PC-3 (cell line): Measurements from ENCODE around the gene GADD45B. TPM values are rescaled to one million over a fixed set of nuclear protein-coding genes. Genes with fewer than 3 reads are reported as not detected.

Source experiments
- ATAC-seq: fragments of 200-7000 bp; cut with Tn5 transposase; 2 replicates; pipeline ENCODE4 v1.9.1; 2020; ENCODE audit warnings: mild to moderate bottlenecking, moderate library complexity
- BruUV-seq: library from RNA; stranded (reverse); fragments of 400-500 nt; replicated peaks from 2 replicates; lab custom pipeline; 2021; lab: Mats Ljungman, UMichigan
- CTCF ChIA-PET: fragments of 300-600 bp; sonication (Branson Sonifier 250); formaldehyde crosslinking; loops from one replicate; lab custom pipeline; 2022; ENCODE audit warnings: antibody characterized with exemption; lab: Charles Lee
- POLR2A ChIA-PET: fragments of 300-600 bp; sonication (Branson Sonifier 250); formaldehyde crosslinking; loops from one replicate; lab custom pipeline; 2022; ENCODE audit warnings: antibody characterized with exemption; ENCODE audit not compliant: unreplicated experiment; lab: Charles Lee
- DNase-seq: peaks from one replicate; pipeline ENCODE4 v3.0.0-alpha.2; 2015
- H2AFZ ChIP-seq: fragments of 300-600 bp; sonication (generic); 2 replicates; pipeline ENCODE4 v1.6.0; 2016; ENCODE audit warnings: antibody characterized with exemption, low read length
- H3F3A ChIP-seq: fragments of 300-600 bp; sonication (generic); one replicate; pipeline ENCODE4 v1.6.0; 2017; ENCODE audit warnings: antibody characterized with exemption, low read length, control low read depth, mild to moderate bottlenecking; ENCODE audit not compliant: unreplicated experiment
- H3K27ac ChIP-seq: fragments of 300-600 bp; sonication (generic); 2 replicates; pipeline ENCODE4 v1.5.1; 2016; ENCODE audit warnings: mild to moderate bottlenecking, low read length
- H3K27me3 ChIP-seq: fragments of 300-600 bp; sonication (generic); 2 replicates; pipeline ENCODE4 v1.6.1; 2016; ENCODE audit warnings: low read length, mixed read lengths
- H3K36me3 ChIP-seq: fragments of 300-600 bp; sonication (generic); 2 replicates; pipeline ENCODE4 v1.6.1; 2016; ENCODE audit warnings: low read depth, mixed run types, low read length, mixed read lengths
- H3K4me1 ChIP-seq: fragments of 300-600 bp; sonication (generic); 2 replicates; pipeline ENCODE4 v1.5.1; 2016; ENCODE audit warnings: low read length; ENCODE audit not compliant: insufficient read depth
- H3K4me2 ChIP-seq: fragments of 300-600 bp; sonication (generic); 2 replicates; pipeline ENCODE4 v1.6.0; 2016; ENCODE audit warnings: low read length
- H3K4me3 ChIP-seq: fragments of 300-600 bp; sonication (generic); 2 replicates; pipeline ENCODE4 v1.5.1; 2016; ENCODE audit warnings: mild to moderate bottlenecking, low read length, mixed read lengths
- H3K79me2 ChIP-seq: fragments of 300-600 bp; sonication (generic); 2 replicates; pipeline ENCODE4 v1.6.1; 2017; ENCODE audit warnings: low read length, mixed read lengths
- H3K9ac ChIP-seq: fragments of 300-600 bp; sonication (generic); 2 replicates; pipeline ENCODE4 v1.6.0; 2016; ENCODE audit warnings: mild to moderate bottlenecking, low read length
- H3K9me2 ChIP-seq: fragments of 300-600 bp; sonication (generic); replicated peaks from 2 replicates; pipeline ENCODE4 v1.6.1; 2016; ENCODE audit warnings: mixed run types, low read length, mixed read lengths
- H3K9me3 ChIP-seq: fragments of 300-600 bp; sonication (generic); 2 replicates; pipeline ENCODE4 v1.6.1; 2016; ENCODE audit warnings: low read length, mixed read lengths
- H4K20me1 ChIP-seq: fragments of 300-600 bp; sonication (generic); 2 replicates; pipeline ENCODE4 v1.6.1; 2016; ENCODE audit warnings: low read length, mixed read lengths
- EZH2 ChIP-seq: fragments of 300-600 bp; sonication (generic); IDR thresholded peaks from one replicate; pipeline ENCODE4 v1.6.1; 2017; ENCODE audit warnings: antibody characterized with exemption, mild to moderate bottlenecking, low read length; ENCODE audit not compliant: unreplicated experiment
- EZH2phosphoT487 ChIP-seq: fragments of 300-600 bp; sonication (generic); IDR thresholded peaks from 2 replicates; pipeline ENCODE4 v1.6.1; 2018; ENCODE audit warnings: mild to moderate bottlenecking, antibody characterized with exemption, low read length, borderline replicate concordance
- intact Hi-C: fragments of 100-400 bp; cut with micrococcal nuclease; formaldehyde crosslinking; loops from 2 replicates; pipeline ENCODE4 v1.9.0; 2023
- total RNA-seq: library from RNA; depleted of rRNA; stranded (reverse); fragments of >200 nt; gene quantifications from 2 replicates; pipeline ENCODE4 v1.2.3, GENCODE V29; 2014
- TF ChIP-seq, protein P1 (sequence below): fragments of 300-600 bp; sonication (generic); conservative IDR thresholded peaks from 2 replicates; pipeline ENCODE4 v1.5.1; 2017; ENCODE audit warnings: antibody characterized with exemption, low read depth, mild to moderate bottlenecking, low read length

GADD45B gene
- total RNA-seq, 1 experiment from 2014 or later, result 137 TPM

DNA sequence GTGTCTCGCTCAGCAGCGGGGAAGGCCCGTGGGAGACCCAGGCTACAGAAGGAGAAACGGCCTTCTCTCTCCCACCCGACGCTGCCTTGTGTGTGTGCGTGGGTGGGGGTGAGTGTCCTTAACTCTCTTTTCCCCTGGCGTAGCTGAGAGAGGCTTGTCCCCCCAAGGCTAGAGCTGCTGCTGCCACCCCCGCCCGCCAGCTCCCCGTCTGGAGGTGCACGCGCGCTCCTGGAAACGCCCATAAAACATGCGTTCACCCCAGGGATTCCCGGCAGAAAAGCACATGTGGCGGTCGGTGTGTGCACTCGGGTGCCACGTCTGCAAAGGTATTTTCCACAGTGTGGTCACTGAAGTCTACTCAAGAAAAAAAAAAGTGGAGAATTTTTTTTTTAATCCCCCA lies 36.1 kb downstream of the GADD45B start:
- no peak for DNase-seq
- H4K20me1 ChIP-seq, result no peaks in the 10 kb centered on the region
- ChIA-PET CTCF (no interaction called here), POLR2A (no interaction called here)
- ATAC-seq, result no peak
- H2AFZ ChIP-seq, result no peak overlapping the region
- H3K4me3 ChIP-seq, result no peak overlapping the region
- no TSS peak for BruUV-seq
- intact Hi-C loops, result no loop called here
- H3K27ac ChIP-seq, result no peak overlapping the region
- H3K79me2 ChIP-seq, result no peaks in the 10 kb centered on the region
- no peaks in the 10 kb centered on the region for H3K27me3 ChIP-seq
- no peak overlapping the region for H3K9ac ChIP-seq
- H3K9me2 ChIP-seq, result no peaks in the 10 kb centered on the region
- no peak for TF ChIP-seq EZH2phosphoT487
- TF ChIP-seq EZH2, result no peak
- TF ChIP-seq, protein P1, sequence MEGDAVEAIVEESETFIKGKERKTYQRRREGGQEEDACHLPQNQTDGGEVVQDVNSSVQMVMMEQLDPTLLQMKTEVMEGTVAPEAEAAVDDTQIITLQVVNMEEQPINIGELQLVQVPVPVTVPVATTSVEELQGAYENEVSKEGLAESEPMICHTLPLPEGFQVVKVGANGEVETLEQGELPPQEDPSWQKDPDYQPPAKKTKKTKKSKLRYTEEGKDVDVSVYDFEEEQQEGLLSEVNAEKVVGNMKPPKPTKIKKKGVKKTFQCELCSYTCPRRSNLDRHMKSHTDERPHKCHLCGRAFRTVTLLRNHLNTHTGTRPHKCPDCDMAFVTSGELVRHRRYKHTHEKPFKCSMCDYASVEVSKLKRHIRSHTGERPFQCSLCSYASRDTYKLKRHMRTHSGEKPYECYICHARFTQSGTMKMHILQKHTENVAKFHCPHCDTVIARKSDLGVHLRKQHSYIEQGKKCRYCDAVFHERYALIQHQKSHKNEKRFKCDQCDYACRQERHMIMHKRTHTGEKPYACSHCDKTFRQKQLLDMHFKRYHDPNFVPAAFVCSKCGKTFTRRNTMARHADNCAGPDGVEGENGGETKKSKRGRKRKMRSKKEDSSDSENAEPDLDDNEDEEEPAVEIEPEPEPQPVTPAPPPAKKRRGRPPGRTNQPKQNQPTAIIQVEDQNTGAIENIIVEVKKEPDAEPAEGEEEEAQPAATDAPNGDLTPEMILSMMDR, result no peak
- no peaks in the 10 kb centered on the region for H3F3A ChIP-seq
- H3K36me3 ChIP-seq, result no peaks in the 10 kb centered on the region
- H3K4me2 ChIP-seq, result no peak overlapping the region
- H3K4me1 ChIP-seq, result no peaks in the 10 kb centered on the region; the same call in 1 of the 2 replicates
- no peaks in the 10 kb centered on the region for H3K9me3 ChIP-seq

DNA sequence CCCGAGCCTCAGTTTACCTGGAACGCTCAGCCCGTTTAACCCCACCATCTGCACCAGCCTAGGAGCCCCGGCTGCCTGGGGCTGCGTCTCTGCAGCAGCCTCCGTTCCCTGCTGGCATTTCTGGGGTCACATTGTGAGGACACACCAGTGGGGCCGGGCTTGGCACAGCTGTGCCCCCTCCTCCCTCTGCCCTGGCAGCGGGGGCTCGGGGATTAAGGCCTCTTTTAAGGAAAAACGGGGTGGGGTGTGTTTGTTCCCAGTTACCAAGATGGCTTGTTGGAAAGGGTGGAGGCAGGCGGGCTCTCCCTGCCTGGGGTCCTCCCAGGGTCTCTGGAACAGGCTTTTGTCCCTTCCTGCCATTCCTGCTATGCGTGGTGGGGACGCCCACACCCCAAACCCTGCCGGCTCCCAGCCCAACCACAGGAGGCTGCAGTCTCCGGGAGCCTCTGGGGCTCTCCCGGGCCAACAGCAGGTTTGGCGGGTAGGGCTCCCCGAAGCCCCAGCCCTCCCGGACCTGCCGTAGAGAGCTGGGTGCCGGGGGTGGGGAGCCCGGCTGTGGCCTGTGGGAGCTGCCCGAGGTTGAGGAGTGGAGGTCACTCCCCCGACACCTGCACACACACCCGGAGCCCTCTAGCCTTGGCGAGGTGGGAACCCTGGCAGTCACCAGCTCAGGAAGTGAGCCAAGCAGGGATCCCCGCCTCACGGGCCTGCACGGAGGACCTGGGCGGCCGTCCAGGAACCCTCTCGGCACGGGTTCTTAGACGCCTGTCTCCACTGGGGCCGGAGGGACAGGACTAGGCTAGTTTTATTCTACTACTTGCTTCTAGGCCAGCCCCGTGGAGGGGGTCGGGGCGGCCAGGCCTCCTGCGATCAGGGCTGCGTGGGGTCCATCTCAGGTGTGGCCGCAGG lies 36.9 kb downstream of the GADD45B start:
- Histone ChIP-seq H3K27me3 (no peaks in the 10 kb centered on the region), H3K4me3 (no peak overlapping the region), H3K9ac (no peak overlapping the region), H3K36me3 (no peaks in the 10 kb centered on the region), H3K79me2 (no peaks in the 10 kb centered on the region), H3K27ac (no peak overlapping the region), H3K9me3 (no peaks in the 10 kb centered on the region), H2AFZ (no peak overlapping the region), H3K9me2 (no peaks in the 10 kb centered on the region), H3K4me1 (no peaks in the 10 kb centered on the region), H4K20me1 (no peaks in the 10 kb centered on the region), H3F3A (no peaks in the 10 kb centered on the region), H3K4me2 (no peak overlapping the region)
- BruUV-seq, result no TSS peak
- ChIA-PET CTCF (no interaction called here), POLR2A (no interaction called here)
- TF ChIP-seq EZH2, result no peak
- TF ChIP-seq EZH2phosphoT487, result no peak
- TF ChIP-seq, protein P1, result no peak
- DNase-seq, result no peak
- no peak for ATAC-seq
- intact Hi-C loops, result no loop called here

DNA sequence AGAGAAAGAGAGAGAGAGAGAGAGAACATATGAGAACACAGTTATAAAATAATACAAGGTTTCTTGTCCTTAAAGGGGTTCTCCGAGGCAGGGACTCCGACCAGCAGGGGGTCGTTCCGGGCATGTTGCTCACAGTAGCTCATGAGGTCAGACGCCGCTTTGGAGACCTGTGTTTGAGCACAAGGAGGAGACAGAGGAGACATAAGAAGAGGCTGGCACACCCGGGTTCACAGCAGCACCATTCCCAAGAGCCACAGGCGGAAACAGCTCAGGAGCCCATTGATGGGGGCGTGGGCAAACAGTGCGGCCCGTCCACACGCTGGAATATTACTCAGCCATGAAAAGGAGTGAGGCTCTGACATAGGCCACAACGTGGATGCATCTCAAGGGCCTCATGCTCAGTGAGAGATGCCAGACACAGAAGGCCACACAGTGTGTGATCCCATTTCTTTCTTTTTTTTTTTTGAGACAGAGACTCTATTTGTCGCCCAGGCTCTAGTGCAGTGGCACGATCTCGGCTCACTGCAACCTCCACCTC lies 39.1 kb downstream of the GADD45B start:
- DNase-seq (no peak), ATAC-seq (no peak)
- no peaks in the 10 kb centered on the region for H3K9me2 ChIP-seq
- no peak overlapping the region for H3K4me3 ChIP-seq
- H3K9me3 ChIP-seq, result no peaks in the 10 kb centered on the region
- intact Hi-C loops, result no loop called here
- H3F3A ChIP-seq, result no peaks in the 10 kb centered on the region
- TF ChIP-seq EZH2phosphoT487 (no peak), EZH2 (no peak)
- TF ChIP-seq, protein P1, result no peak
- no TSS peak for BruUV-seq
- no peak overlapping the region for H2AFZ ChIP-seq
- H3K27me3 ChIP-seq, result no peaks in the 10 kb centered on the region
- ChIA-PET POLR2A (no interaction called here), CTCF (no interaction called here)
- H4K20me1 ChIP-seq, result no peaks in the 10 kb centered on the region
- H3K27ac ChIP-seq, result no peak overlapping the region
- no peaks in the 10 kb centered on the region for H3K79me2 ChIP-seq
- no peaks in the 10 kb centered on the region for H3K4me1 ChIP-seq
- no peaks in the 10 kb centered on the region for H3K36me3 ChIP-seq
- H3K9ac ChIP-seq, result no peak overlapping the region
- H3K4me2 ChIP-seq, result no peak overlapping the region
